Activated T-cell treated with anti-CD3 and anti-CD28 coated beads, Interleukin-2, amount 50 U/mL, for 24 hours (primary cell): Measurements from ENCODE around the gene RASGRF2.

ENCODE experiments used
- DNase-seq: peaks from one replicate; pipeline ENCODE4 v3.0.0-alpha.2; 2020
- H3K27ac Mint-ChIP-seq: 2 replicates; pipeline ENCODE4 v1.8.0; 2020; ENCODE audit warnings: mild to moderate bottlenecking, mixed read lengths
- H3K27me3 Mint-ChIP-seq: 2 replicates; pipeline ENCODE4 v1.8.0; 2020; ENCODE audit warnings: mixed read lengths
- H3K36me3 Mint-ChIP-seq: 2 replicates; pipeline ENCODE4 v1.8.0; 2020; ENCODE audit warnings: low read depth, mixed read lengths
- H3K4me1 Mint-ChIP-seq: 2 replicates; pipeline ENCODE4 v1.8.0; 2020; ENCODE audit warnings: low read depth, mixed read lengths
- H3K4me3 Mint-ChIP-seq: 2 replicates; pipeline ENCODE4 v1.8.0; 2020; ENCODE audit warnings: mild to moderate bottlenecking, moderate library complexity, mixed read lengths
- H3K9me3 Mint-ChIP-seq: 2 replicates; pipeline ENCODE4 v1.8.0; 2020; ENCODE audit warnings: mixed read lengths

Gene RASGRF2

DNA sequence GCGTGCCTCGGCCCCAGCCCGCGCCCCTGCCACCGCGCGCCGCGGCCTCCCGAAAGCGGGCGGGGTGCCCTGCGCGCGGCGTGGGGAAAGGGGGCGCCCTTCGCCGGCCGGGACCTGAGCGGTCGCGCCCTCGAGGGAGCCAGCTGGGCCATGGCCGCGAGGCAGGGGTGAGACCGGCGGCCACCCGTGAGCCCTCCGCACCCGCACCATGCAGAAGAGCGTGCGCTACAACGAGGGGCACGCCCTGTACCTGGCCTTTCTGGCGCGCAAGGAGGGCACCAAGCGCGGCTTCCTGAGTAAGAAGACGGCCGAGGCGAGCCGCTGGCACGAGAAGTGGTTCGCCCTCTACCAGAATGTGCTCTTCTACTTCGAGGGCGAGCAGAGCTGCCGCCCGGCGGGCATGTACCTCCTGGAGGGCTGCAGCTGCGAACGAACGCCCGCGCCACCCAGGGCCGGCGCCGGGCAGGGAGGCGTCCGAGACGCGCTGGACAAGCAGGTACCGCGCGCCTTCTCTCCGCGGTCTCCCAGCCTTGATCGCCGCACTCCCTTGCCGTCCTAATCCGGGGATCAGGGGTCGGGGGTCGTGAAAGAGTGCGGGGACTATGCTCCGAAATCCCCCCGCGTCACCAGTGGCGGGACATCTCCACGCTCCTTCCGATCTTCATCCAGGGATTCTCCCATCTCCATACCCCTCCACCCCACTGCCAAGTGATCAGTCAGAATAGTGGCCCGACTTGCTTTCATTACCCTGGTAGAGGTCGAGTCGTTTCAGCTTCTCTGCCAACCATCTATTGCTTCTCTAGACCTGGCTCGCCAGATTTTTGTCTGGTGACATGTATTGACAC is 590 bp downstream of the RASGRF2 start:
- peaks cover 5% of the 10 kb centered on the region for H3K36me3 Mint-ChIP-seq
- no peaks in the 10 kb centered on the region for H3K9me3 Mint-ChIP-seq
- H3K4me3 Mint-ChIP-seq: peak overlapping the region; percentile 83
- peaks cover 70% of the 10 kb centered on the region for H3K4me1 Mint-ChIP-seq
- DNase-seq: peak; percentile 77
- H3K27me3 Mint-ChIP-seq: no peaks in the 10 kb centered on the region
- H3K27ac Mint-ChIP-seq: peak overlapping the region; percentile 84

GRCh38 chr5:80961376-80962281 is 1.5 kb downstream of the RASGRF2 start:
- Mint-ChIP-seq H3K9me3 (no peaks in the 10 kb centered on the region), H3K27ac (peak overlapping the region; percentile 84), H3K27me3 (no peaks in the 10 kb centered on the region), H3K4me1 (peaks cover 76% of the 10 kb centered on the region), H3K4me3 (peak overlapping the region; percentile 83), H3K36me3 (peaks cover 5% of the 10 kb centered on the region)
- DNase-seq: peak; percentile 58

DNA sequence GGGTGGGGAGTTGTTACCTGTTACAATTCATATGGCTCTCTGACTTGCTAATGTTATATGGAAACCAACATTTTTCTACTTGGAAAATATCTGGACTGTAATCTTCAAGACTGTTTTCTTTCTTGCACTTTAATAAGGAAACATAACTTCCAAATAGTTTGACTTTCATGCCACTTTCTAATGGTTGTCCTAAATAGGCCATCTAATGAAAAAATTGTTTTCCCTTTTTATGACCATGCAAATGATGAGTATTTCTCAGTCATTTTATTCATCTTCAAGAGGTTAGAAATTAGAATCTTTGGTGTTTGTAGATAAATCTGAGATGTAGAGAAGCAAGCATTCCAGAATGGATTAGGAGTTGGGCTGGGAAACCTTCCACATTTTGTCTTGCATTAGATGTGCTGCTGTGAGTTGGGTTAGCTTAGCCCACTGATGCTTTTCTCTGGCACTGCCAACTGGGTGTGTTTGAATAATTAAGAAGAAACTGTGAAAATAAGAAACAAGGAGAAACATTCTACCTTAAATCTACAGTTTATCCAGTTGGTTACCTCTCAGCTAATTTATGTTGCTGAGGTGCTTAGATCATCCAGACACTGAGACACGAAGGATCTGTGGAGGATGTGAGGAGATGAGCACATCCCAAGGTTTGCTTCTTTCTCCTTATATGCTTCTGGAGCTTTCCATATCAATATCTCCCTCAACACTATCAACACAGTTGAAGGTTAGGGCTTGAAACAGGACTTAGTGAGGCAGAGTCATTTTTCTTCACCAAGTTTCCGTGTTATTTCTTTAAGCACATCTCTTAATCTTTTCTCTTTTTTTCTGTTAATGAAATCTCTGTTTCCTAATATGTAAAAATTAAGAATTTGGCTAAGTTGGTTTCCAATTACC is 2.7 kb downstream of the RASGRF2 start:
- Mint-ChIP-seq H3K4me1 (peaks cover 80% of the 10 kb centered on the region), H3K4me3 (peak overlapping the region; percentile 59), H3K9me3 (no peaks in the 10 kb centered on the region), H3K36me3 (peaks cover 5% of the 10 kb centered on the region), H3K27me3 (no peaks in the 10 kb centered on the region), H3K27ac (peak overlapping the region; percentile 3)
- DNase-seq: no peak

- H3K4me3 Mint-ChIP-seq: peak overlapping the region; percentile 59
- H3K27me3 Mint-ChIP-seq: no peaks in the 10 kb centered on the region
- H3K27ac Mint-ChIP-seq: peak overlapping the region; percentile 3
- H3K9me3 Mint-ChIP-seq: no peaks in the 10 kb centered on the region
- peaks cover 79% of the 10 kb centered on the region for H3K4me1 Mint-ChIP-seq
- H3K36me3 Mint-ChIP-seq: peaks cover 5% of the 10 kb centered on the region
- DNase-seq: no peak
Measured at GRCh38 chr5:80963521-80963895, 3.3 kb downstream of the RASGRF2 start.

DNA sequence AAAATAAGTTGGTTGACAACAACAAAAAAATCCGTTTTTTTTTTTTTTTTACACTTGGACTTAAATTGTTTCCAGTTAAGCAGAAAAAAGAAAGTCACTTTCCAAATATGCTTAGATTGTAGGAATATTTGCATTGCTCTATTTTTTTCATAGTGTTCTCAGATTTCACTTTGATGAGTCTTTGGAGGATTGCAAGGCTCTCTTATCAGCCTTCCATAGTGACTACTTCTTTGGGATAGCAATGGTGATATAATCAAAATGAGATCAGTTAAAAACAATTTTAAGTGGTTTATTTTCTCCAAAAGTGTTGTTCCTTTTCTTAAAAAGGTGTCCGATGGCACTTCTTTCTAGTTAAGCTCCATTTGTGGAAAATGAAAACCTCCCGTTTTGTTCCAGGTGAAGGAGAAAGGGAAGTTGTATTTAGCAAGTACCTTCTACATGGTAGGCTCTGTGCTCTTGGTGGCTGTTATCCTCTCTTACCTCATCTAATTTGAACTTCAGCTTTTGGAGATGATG is 3.9 kb downstream of the RASGRF2 start:
- H3K9me3 Mint-ChIP-seq: no peaks in the 10 kb centered on the region
- no peaks in the 10 kb centered on the region for H3K27me3 Mint-ChIP-seq
- peaks cover 74% of the 10 kb centered on the region for H3K4me1 Mint-ChIP-seq
- H3K36me3 Mint-ChIP-seq: peaks cover 5% of the 10 kb centered on the region
- peak overlapping the region; percentile 62 for H3K27ac Mint-ChIP-seq
- DNase-seq: no peak
- peak overlapping the region; percentile 34 for H3K4me3 Mint-ChIP-seq

DNA sequence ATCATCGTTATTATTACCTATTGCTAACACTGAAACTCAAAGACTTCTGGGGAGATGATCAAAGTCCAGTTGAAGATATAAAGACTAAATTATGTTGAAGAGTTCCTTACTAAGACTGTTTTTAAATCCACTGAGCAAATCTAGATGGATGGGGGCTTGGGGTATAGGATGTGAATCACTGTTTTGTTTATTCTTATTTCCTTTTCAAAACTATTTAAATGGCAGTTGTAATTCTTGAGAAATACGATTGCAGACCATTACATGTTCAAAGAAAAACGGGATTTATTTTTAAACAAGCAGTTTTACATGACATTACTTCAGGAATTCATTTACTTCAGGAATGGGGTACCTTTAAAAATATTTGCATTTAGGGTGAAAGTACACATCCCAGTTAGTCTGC is 4.3 kb downstream of the RASGRF2 start:
- Mint-ChIP-seq H3K27ac (peak overlapping the region; percentile 62), H3K4me3 (peak overlapping the region; percentile 34), H3K9me3 (no peaks in the 10 kb centered on the region), H3K4me1 (peaks cover 69% of the 10 kb centered on the region), H3K36me3 (peaks cover 5% of the 10 kb centered on the region), H3K27me3 (no peaks in the 10 kb centered on the region)
- DNase-seq: no peak

GRCh38 chr5:80964919-80965318 is 4.8 kb downstream of the RASGRF2 start:
- H3K4me3 Mint-ChIP-seq: peak overlapping the region; percentile 34
- no peaks in the 10 kb centered on the region for H3K27me3 Mint-ChIP-seq
- no peaks in the 10 kb centered on the region for H3K9me3 Mint-ChIP-seq
- DNase-seq: no peak
- H3K4me1 Mint-ChIP-seq: peaks cover 65% of the 10 kb centered on the region
- peak overlapping the region; percentile 62 for H3K27ac Mint-ChIP-seq
- peaks cover 5% of the 10 kb centered on the region for H3K36me3 Mint-ChIP-seq

DNA sequence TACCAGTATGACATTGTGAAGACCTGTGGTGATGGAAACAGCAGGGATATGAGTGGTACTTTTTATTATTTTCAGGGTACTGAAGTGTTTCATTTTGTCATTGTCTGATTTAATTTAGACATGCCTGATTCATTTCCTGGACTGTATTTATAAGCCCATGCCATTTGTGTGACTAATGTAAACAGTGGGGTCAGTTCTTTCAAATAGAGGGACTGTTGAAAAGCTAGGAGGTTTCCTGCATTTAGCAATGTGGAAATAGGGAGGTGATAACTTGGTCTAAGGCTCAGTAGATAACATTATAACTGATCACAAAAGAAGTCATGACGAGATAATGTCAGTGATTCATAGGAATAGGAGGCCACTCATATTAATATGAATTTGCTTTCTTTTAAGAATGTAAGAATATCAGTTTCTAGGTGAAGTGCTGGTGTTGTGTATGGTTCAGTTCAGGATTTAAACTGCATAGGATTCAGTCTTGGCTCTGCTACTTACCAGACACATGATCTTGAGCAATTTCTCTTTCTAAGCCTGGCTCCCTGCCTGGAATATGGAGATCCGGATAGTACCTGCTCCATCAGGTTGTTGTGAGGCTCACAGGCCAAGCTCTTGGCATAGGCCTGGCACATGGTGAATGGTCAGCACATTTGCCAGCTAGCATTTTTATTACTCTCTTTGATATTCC is 7.5 kb downstream of the RASGRF2 start:
- no peaks in the 10 kb centered on the region for H3K27me3 Mint-ChIP-seq
- peaks cover 2% of the 10 kb centered on the region for H3K36me3 Mint-ChIP-seq
- H3K4me1 Mint-ChIP-seq: peaks cover 70% of the 10 kb centered on the region
- no peak overlapping the region for H3K4me3 Mint-ChIP-seq
- DNase-seq: no peak
- no peaks in the 10 kb centered on the region for H3K9me3 Mint-ChIP-seq
- H3K27ac Mint-ChIP-seq: peak overlapping the region; percentile 86

DNA sequence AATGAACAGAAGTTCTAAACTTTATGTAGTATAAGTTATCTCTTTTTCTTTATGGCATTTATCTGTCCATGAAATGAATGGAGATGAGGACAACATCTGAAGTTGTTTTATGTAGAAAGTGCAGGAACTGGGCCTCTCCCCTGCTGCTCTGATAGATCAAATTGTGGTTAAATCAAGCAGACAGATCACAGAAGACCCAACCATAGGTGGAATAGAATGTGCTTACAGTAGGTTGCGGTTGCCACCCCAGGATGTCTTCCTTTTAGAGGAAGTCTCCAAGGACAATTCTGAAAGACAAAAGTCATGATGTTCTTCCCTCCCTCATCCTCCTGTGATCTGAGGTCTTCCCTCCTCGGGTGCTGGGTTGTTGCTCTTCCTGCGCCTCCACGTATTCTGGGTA is 12.9 kb downstream of the RASGRF2 start:
- H3K4me1 Mint-ChIP-seq: peaks cover 60% of the 10 kb centered on the region
- H3K36me3 Mint-ChIP-seq: peaks cover 2% of the 10 kb centered on the region
- no peaks in the 10 kb centered on the region for H3K9me3 Mint-ChIP-seq
- no peak for DNase-seq
- no peak overlapping the region for H3K27ac Mint-ChIP-seq
- H3K27me3 Mint-ChIP-seq: no peaks in the 10 kb centered on the region
- no peak overlapping the region for H3K4me3 Mint-ChIP-seq

- no peaks in the 10 kb centered on the region for H3K27me3 Mint-ChIP-seq
- no peak overlapping the region for H3K4me3 Mint-ChIP-seq
- peaks cover 67% of the 10 kb centered on the region for H3K4me1 Mint-ChIP-seq
- peaks cover 2% of the 10 kb centered on the region for H3K36me3 Mint-ChIP-seq
- H3K27ac Mint-ChIP-seq: no peak overlapping the region
- DNase-seq: no peak
- no peaks in the 10 kb centered on the region for H3K9me3 Mint-ChIP-seq
Measured at GRCh38 chr5:80975065-80975464, 14.9 kb downstream of the RASGRF2 start.

DNA sequence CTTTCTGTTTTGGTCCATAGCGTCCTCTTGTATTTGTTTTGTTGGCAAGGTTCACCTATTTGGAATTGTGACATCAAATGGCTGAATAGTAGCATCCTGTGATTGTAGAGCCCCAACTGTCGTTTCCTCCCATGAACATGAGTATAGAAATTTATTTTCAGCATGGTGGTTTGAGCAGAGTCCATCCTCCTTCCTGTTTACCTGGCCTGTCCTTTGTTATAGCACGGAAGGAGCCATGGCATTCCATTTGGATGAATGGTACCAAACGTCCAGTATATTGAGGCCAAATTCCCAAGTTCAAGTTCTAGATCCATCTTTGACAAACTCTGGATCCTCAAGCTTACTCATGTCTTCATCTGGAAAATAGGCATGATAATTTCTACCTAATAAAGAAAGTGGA is 16.8 kb downstream of the RASGRF2 start:
- no peak overlapping the region for H3K27ac Mint-ChIP-seq
- H3K36me3 Mint-ChIP-seq: no peaks in the 10 kb centered on the region
- peaks cover 65% of the 10 kb centered on the region for H3K4me1 Mint-ChIP-seq
- H3K9me3 Mint-ChIP-seq: no peaks in the 10 kb centered on the region
- no peak for DNase-seq
- no peaks in the 10 kb centered on the region for H3K27me3 Mint-ChIP-seq
- H3K4me3 Mint-ChIP-seq: no peak overlapping the region

GRCh38 chr5:80977764-80978163 is 17.6 kb downstream of the RASGRF2 start:
- no peaks in the 10 kb centered on the region for H3K36me3 Mint-ChIP-seq
- H3K4me1 Mint-ChIP-seq: peaks cover 62% of the 10 kb centered on the region
- no peak for DNase-seq
- no peaks in the 10 kb centered on the region for H3K9me3 Mint-ChIP-seq
- H3K27me3 Mint-ChIP-seq: no peaks in the 10 kb centered on the region
- H3K27ac Mint-ChIP-seq: no peak overlapping the region
- H3K4me3 Mint-ChIP-seq: no peak overlapping the region

DNA sequence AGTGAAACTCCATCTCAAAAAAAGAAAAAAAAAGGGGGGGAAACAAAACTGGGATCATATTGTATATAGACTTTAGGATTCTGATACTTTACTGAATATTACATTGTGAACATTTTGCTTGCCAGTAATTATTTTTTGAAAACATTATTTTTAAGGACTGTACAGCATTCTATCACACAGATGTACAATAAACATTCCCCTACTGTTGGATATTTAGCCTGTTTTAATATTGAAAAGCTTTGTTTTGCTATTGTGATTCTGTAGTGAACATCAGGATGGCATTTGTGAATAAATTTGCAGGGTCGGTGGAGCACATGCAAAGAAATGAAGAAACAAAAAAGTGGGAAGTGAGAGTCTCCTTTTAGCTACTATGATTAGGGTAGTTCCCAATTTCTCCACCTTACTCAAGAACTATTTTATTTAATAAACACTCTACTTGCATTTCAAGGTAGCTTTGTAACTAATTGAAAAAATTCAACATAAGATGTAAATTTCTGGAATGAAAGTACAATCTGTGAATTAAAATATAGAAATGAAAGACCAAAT is 18.7 kb downstream of the RASGRF2 start:
- Mint-ChIP-seq H3K27me3 (no peaks in the 10 kb centered on the region), H3K4me3 (no peak overlapping the region), H3K4me1 (peaks cover 55% of the 10 kb centered on the region), H3K9me3 (no peaks in the 10 kb centered on the region), H3K27ac (peak overlapping the region; percentile 41), H3K36me3 (no peaks in the 10 kb centered on the region)
- no peak for DNase-seq
